Upper lobe of left lung (tissue), 6 donors: ENCODE measurements around the gene NUP93. TPM values are rescaled to one million over a fixed set of nuclear protein-coding genes. Genes with fewer than 3 reads are reported as not detected.

Experiments
- ATAC-seq, 2 donors: fragments of 200-7000 bp; cut with Tn5 transposase; one replicate each; pipeline ENCODE4 v1.9.1; 2022; ENCODE audit warnings: mild to moderate bottlenecking in 2 of 2, moderate library complexity in 2 of 2; ENCODE audit not compliant: low FRiP score in 2 of 2
- DNase-seq, 2 donors: peaks; one replicate each; pipeline ENCODE4 v3.0.0-alpha.2; 2019 to 2020
- H3K27ac ChIP-seq, 4 donors: fragments of 200-600 bp; sonication (generic); one replicate each; pipeline ENCODE4 v1.5.1; 2016 to 2019
- H3K27me3 ChIP-seq, 4 donors: fragments of 200-600 bp; sonication (generic); one replicate each; pipeline ENCODE4 v1.5.1; 2017 to 2019
- H3K36me3 ChIP-seq, 4 donors: fragments of 200-600 bp; sonication (generic); one replicate each; pipeline ENCODE4 v1.5.1; 2016 to 2019
- H3K4me1 ChIP-seq, 4 donors: fragments of 200-600 bp; sonication (generic); one replicate each; pipeline ENCODE4 v1.5.1; 2018 to 2019
- H3K4me3 ChIP-seq, 4 donors: fragments of 200-600 bp; sonication (generic); one replicate each; pipeline ENCODE4 v1.5.1; 2017 to 2019; ENCODE audit warnings: mild to moderate bottlenecking in 2 of 4, moderate library complexity in 1 of 4
- H3K9me3 ChIP-seq, 4 donors: fragments of 200-600 bp; sonication (generic); one replicate each; pipeline ENCODE4 v1.5.1; 2018 to 2019
- CTCF ChIP-seq, 6 experiments: fragments of 450-650 bp in 4 of 6; fragments of 200-600 bp in 2 of 6; sonication (generic) in 2 of 6; IDR thresholded peaks; one replicate each; pipeline ENCODE4 v1.5.1; 2016 to 2019; ENCODE audit warnings: antibody characterized with exemption in 6 of 6
- EP300 ChIP-seq, 4 donors: sonication (generic); formaldehyde crosslinking; IDR thresholded peaks; one replicate each; pipeline ENCODE4 v1.5.1; 2017; ENCODE audit warnings: antibody characterized with exemption in 4 of 4, control low read depth in 2 of 4
- POLR2A ChIP-seq, 4 donors: fragments of 450-650 bp; IDR thresholded peaks; one replicate each; pipeline ENCODE4 v1.5.1; 2016 to 2017; ENCODE audit warnings: antibody characterized with exemption in 4 of 4, mild to moderate bottlenecking in 2 of 4
- POLR2AphosphoS5 ChIP-seq, 2 donors: sonication (generic); formaldehyde crosslinking; IDR thresholded peaks; one replicate each; pipeline ENCODE4 v1.5.1; 2017; ENCODE audit warnings: antibody characterized with exemption in 2 of 2
- WGBS, 2 donors: methylation state at CpG; one replicate each; pipeline ENCODE4 v1.1.5; 2017 to 2018; 5-methylcytosine and 5-hydroxymethylcytosine counted together
- total RNA-seq, 6 donors: library from RNA; depleted of rRNA in 4 of 6; stranded (reverse); fragments of >200 nt in 4 of 6; gene quantifications; one replicate each; pipeline versions ENCODE4 v1.1.0 to v1.2.1, GENCODE V29; 2016 to 2021
- donor health status: DM: no; HTN: no; CAD: no; lungs with moderate emphysema.
- donor health status: DM: no; HTN: yes; CAD: no; lungs with severe emphysema.

The NUP93 gene
- total RNA-seq, 6 donors from 2014 or later, result 30.9 to 57.3 (median 45.3) TPM

- Histone ChIP-seq H3K36me3 (no peaks in the 10 kb centered on the region), H3K27ac (no peak overlapping the region), H3K27me3 (no peaks in the 10 kb centered on the region), H3K4me3 (no peak overlapping the region), H3K9me3 (no peaks in the 10 kb centered on the region), H3K4me1 (no peaks in the 10 kb centered on the region)
- ATAC-seq (no peak), DNase-seq (no peak)
- TF ChIP-seq POLR2AphosphoS5 (IDR thresholded peaks at IDR 0.05) (no peak), POLR2A (IDR thresholded peaks at IDR 0.05) (no peak), CTCF (IDR thresholded peaks at IDR 0.05) (no peak), EP300 (IDR thresholded peaks at IDR 0.05) (no peak)
- WGBS, 2 donors, result 86 to 87% methylated on average over 7 to 9 of the region's 9 CpGs
Measured at GRCh38 chr16:56886826-56887225, 156.9 kb downstream of the NUP93 start.

- peak in 1 of 2 donors; percentile 28 for DNase-seq
- no peak overlapping the region for H3K27ac ChIP-seq
- no peak overlapping the region for H3K4me3 ChIP-seq
- peak in 1 of 2 donors; percentile 48 for ATAC-seq
- TF ChIP-seq POLR2AphosphoS5 (IDR thresholded peaks at IDR 0.05), result no peak
- no peak for TF ChIP-seq EP300 (IDR thresholded peaks at IDR 0.05)
- TF ChIP-seq POLR2A (IDR thresholded peaks at IDR 0.05), result no peak
- TF ChIP-seq CTCF (IDR thresholded peaks at IDR 0.05), result no peak
- WGBS, 2 donors, result 94 to 97% methylated on average over 4 to 7 of the region's 7 CpGs
- no peaks in the 10 kb centered on the region for H3K4me1 ChIP-seq
- H3K9me3 ChIP-seq, result no peaks in the 10 kb centered on the region
- H3K36me3 ChIP-seq, result no peaks in the 10 kb centered on the region
- no peaks in the 10 kb centered on the region for H3K27me3 ChIP-seq
Measured at GRCh38 chr16:56888806-56889205, 158.9 kb downstream of the NUP93 start.

GRCh38 chr16:56889206-56889605 is 159.3 kb downstream of the NUP93 start:
- Histone ChIP-seq H3K9me3 (no peaks in the 10 kb centered on the region), H3K27ac (no peak overlapping the region), H3K4me1 (no peaks in the 10 kb centered on the region), H3K27me3 (no peaks in the 10 kb centered on the region), H3K4me3 (no peak overlapping the region), H3K36me3 (no peaks in the 10 kb centered on the region)
- no peak for TF ChIP-seq CTCF (IDR thresholded peaks at IDR 0.05)
- TF ChIP-seq EP300 (IDR thresholded peaks at IDR 0.05), result no peak
- no peak for TF ChIP-seq POLR2AphosphoS5 (IDR thresholded peaks at IDR 0.05)
- TF ChIP-seq POLR2A (IDR thresholded peaks at IDR 0.05), result no peak
- no peak for ATAC-seq
- no peak for DNase-seq
- WGBS, 2 donors, result 89 to 93% methylated on average over 5 of the region's 5 CpGs

GRCh38 chr16:56891685-56892084 is 161.8 kb downstream of the NUP93 start:
- Histone ChIP-seq H3K4me1 (no peaks in the 10 kb centered on the region), H3K9me3 (no peaks in the 10 kb centered on the region), H3K27me3 (no peaks in the 10 kb centered on the region), H3K36me3 (no peaks in the 10 kb centered on the region), H3K4me3 (no peak overlapping the region), H3K27ac (no peak overlapping the region)
- WGBS, 2 donors, result 82 to 91% methylated on average over 9 to 11 of the region's 11 CpGs
- peak in 1 of 2 donors; percentile 59 for DNase-seq
- TF ChIP-seq EP300 (IDR thresholded peaks at IDR 0.05), result no peak
- no peak for TF ChIP-seq POLR2A (IDR thresholded peaks at IDR 0.05)
- no peak for TF ChIP-seq POLR2AphosphoS5 (IDR thresholded peaks at IDR 0.05)
- TF ChIP-seq CTCF (IDR thresholded peaks at IDR 0.05), result no peak
- no peak for ATAC-seq

GRCh38 chr16:56892705-56893104 is 162.8 kb downstream of the NUP93 start:
- WGBS, 2 donors, result 96 to 97% methylated on average over 6 to 14 of the region's 14 CpGs
- Histone ChIP-seq H3K4me3 (no peak overlapping the region), H3K27me3 (no peaks in the 10 kb centered on the region), H3K27ac (no peak overlapping the region), H3K9me3 (no peaks in the 10 kb centered on the region), H3K4me1 (no peaks in the 10 kb centered on the region), H3K36me3 (no peaks in the 10 kb centered on the region)
- TF ChIP-seq CTCF (IDR thresholded peaks at IDR 0.05) (no peak), POLR2AphosphoS5 (IDR thresholded peaks at IDR 0.05) (no peak), EP300 (IDR thresholded peaks at IDR 0.05) (no peak), POLR2A (IDR thresholded peaks at IDR 0.05) (no peak)
- DNase-seq, result peak in 1 of 2 donors; percentile 76
- no peak for ATAC-seq
